Breast epithelium (tissue), 3 donors: ENCODE results near the gene JPH3.

ENCODE experiments used
- POLR2A ChIP-seq: fragments of 450-650 bp; IDR thresholded peaks from one replicate; pipeline ENCODE4 v1.6.1; 2016; ENCODE audit warnings: antibody characterized with exemption, mild to moderate bottlenecking, moderate library complexity
- TF ChIP-seq, protein P1 (sequence below), 3 donors: fragments of 450-650 bp; IDR thresholded peaks; one replicate each; pipeline ENCODE4 v1.5.1; 2016 to 2017; ENCODE audit warnings: antibody characterized with exemption in 3 of 3, mild to moderate bottlenecking in 3 of 3, moderate library complexity in 3 of 3

DNA sequence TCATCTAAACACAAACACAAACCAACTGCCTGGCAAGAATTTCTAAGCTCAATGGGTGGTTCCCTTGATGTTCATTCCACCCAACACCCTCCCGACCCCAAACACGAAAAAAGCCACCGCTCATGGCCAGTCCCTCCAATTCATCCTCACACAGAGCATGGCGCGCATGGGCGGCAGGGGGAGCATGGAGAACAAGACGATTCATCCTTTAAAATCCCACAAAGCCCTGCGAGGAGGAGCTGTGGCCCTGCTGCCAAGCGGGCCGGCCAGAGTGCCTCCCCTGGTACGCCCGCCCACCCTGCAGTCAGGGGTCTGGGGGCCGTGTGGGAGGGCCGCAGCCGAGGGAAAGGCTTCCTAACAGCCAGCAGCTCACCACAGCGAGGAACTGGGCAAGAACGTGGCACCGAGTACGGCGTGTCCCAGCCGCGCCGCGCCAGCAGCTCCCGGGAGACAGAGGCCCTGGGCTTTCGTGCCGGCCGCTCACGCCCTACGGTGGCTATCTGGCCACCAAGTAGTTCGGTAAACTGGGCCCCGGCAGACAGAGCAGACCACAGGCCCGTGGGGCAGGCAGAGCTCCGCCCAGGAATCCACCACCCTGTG lies 102.5 kb downstream of the JPH3 start:
- TF ChIP-seq, protein P1, sequence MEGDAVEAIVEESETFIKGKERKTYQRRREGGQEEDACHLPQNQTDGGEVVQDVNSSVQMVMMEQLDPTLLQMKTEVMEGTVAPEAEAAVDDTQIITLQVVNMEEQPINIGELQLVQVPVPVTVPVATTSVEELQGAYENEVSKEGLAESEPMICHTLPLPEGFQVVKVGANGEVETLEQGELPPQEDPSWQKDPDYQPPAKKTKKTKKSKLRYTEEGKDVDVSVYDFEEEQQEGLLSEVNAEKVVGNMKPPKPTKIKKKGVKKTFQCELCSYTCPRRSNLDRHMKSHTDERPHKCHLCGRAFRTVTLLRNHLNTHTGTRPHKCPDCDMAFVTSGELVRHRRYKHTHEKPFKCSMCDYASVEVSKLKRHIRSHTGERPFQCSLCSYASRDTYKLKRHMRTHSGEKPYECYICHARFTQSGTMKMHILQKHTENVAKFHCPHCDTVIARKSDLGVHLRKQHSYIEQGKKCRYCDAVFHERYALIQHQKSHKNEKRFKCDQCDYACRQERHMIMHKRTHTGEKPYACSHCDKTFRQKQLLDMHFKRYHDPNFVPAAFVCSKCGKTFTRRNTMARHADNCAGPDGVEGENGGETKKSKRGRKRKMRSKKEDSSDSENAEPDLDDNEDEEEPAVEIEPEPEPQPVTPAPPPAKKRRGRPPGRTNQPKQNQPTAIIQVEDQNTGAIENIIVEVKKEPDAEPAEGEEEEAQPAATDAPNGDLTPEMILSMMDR (IDR thresholded peaks at IDR 0.05), result no peak
- TF ChIP-seq POLR2A, result no peak
